ENCODE data around the gene SMARCA1.

SMARCA1 gene

DNA sequence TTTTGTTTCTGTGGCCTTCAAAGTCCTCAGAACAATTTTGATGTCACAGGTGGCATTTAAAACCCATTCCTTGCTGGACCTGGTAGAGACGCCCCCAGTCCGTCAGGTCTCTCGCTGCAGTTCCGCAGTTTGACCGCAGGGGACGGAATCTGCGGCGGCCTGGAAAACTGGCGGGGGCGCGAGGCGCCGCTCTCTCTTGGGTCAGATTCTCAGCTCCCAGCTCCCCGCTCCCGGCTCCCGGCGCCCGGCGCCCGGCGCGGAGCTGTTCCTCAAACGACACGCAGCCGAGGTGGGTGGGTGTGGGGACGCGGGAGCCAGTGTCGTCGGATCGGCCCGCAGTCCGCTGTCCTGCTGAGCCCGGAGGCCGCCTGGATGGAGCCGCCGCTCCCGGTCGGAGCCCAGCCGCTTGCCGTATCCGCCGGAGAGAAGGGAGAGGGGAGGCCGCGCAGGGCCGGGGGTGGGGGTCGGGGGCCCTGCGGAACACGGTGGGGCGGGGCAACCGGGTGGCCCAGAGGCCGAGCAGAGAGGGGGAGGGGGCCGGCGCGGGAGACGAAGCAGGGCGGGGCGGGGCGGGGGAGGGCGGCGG lies 16.9 kb upstream of the SMARCA1 start, which contains the start of gene OCRL:
Gene OCRL, plus strand, starts transcription at position 192 of the 586 bp plus-strand sequence. Its CDS starts 181 bp downstream, at position 373.
- H3K36me3 ChIP-seq (ENCODE audit: insufficient read depth, low read length) = no peaks in the 10 kb centered on the region
- no peak within 1 kb of the TSS for H3K27ac ChIP-seq (ENCODE audit: low read depth, low read length, poor library complexity, severe bottlenecking)
- H3K9ac ChIP-seq (ENCODE audit: low read length) = peak within 1 kb of the TSS; percentile 86
- H3K27me3 ChIP-seq (ENCODE audit: insufficient read depth, low read length) = no peaks in the 10 kb centered on the region
- peak within 1 kb of the TSS; percentile 88 for H3K4me2 ChIP-seq (ENCODE audit: low read length)
- no peak within 1 kb of the TSS for H2AFZ ChIP-seq (ENCODE audit: low read length)
- H4K20me1 ChIP-seq (ENCODE audit: insufficient read depth, low read length) = no peaks in the 10 kb centered on the region
- no peaks in the 10 kb centered on the region for H3K9me2 ChIP-seq (ENCODE audit: low read depth, low read length)
- no peaks in the 10 kb centered on the region for H3F3A ChIP-seq (ENCODE audit: insufficient read depth, low read length)
- no peak for TF ChIP-seq EZH2 (IDR thresholded peaks at IDR 0.05; ENCODE audit: borderline replicate concordance, low read length)
- TF ChIP-seq, protein P1, sequence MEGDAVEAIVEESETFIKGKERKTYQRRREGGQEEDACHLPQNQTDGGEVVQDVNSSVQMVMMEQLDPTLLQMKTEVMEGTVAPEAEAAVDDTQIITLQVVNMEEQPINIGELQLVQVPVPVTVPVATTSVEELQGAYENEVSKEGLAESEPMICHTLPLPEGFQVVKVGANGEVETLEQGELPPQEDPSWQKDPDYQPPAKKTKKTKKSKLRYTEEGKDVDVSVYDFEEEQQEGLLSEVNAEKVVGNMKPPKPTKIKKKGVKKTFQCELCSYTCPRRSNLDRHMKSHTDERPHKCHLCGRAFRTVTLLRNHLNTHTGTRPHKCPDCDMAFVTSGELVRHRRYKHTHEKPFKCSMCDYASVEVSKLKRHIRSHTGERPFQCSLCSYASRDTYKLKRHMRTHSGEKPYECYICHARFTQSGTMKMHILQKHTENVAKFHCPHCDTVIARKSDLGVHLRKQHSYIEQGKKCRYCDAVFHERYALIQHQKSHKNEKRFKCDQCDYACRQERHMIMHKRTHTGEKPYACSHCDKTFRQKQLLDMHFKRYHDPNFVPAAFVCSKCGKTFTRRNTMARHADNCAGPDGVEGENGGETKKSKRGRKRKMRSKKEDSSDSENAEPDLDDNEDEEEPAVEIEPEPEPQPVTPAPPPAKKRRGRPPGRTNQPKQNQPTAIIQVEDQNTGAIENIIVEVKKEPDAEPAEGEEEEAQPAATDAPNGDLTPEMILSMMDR (IDR thresholded peaks at IDR 0.05; ENCODE audit: low read length) = peak; percentile 58
- peak within 1 kb of the TSS; percentile 83 for H3K4me3 ChIP-seq (ENCODE audit: low read depth, low read length, poor library complexity, severe bottlenecking)
- no peaks in the 10 kb centered on the region for H3K9me3 ChIP-seq (ENCODE audit: low read length)
- no peaks in the 10 kb centered on the region for H3K79me2 ChIP-seq (ENCODE audit: insufficient read depth, low read length)
- H3K4me1 ChIP-seq (ENCODE audit: insufficient read depth, low read length, severe bottlenecking) = peaks cover 5% of the 10 kb centered on the region

DNA sequence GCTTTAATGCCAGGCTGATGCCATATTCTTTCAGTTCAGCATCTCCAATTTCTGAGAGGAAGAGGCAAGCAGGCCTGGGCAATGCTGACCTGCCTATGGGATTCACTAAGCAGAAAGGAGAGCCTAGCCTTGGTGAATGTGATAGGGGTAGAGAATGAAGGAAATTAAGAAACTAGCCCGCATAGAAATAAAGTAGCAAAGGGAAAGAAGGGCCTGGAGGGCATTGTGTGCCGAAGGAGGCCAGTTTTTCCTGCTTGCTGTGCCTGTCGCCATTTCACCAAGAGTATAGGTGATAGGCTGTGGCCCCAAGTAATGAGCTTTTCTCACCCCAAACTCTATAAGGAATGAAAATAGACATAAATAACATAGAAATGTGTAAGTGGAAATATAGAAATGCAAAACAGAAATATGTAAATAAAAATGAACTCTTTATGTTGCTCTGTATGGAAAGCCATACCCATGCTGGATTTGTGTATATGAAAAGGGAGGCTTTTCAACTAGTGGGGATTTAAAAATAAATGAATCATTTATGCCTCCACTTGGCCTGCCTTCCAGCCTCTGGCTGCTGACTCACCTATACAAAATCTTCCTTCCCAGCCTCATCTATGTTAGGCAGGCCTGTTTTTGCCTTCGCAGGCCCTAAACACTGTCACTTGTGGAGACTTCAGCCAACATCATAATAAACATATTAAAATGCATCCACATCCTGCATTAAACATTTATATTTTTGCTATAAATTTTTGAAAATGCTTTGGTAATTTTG lies 11.7 kb upstream of the SMARCA1 start:
- no peak overlapping the region for H2AFZ ChIP-seq (ENCODE audit: low read length)
- H3K27ac ChIP-seq (ENCODE audit: low read depth, low read length, poor library complexity, severe bottlenecking) = no peak overlapping the region
- no peaks in the 10 kb centered on the region for H3K36me3 ChIP-seq (ENCODE audit: insufficient read depth, low read length)
- H3K9ac ChIP-seq (ENCODE audit: low read length) = no peak overlapping the region
- no peaks in the 10 kb centered on the region for H3K79me2 ChIP-seq (ENCODE audit: insufficient read depth, low read length)
- no peak overlapping the region for H3K4me3 ChIP-seq (ENCODE audit: low read depth, low read length, poor library complexity, severe bottlenecking)
- no peaks in the 10 kb centered on the region for H3K9me3 ChIP-seq (ENCODE audit: low read length)
- no peak for TF ChIP-seq EZH2 (IDR thresholded peaks at IDR 0.05; ENCODE audit: borderline replicate concordance, low read length)
- TF ChIP-seq, protein P1 (IDR thresholded peaks at IDR 0.05; ENCODE audit: low read length) = no peak
- H3F3A ChIP-seq (ENCODE audit: insufficient read depth, low read length) = no peaks in the 10 kb centered on the region
- no peaks in the 10 kb centered on the region for H3K9me2 ChIP-seq (ENCODE audit: low read depth, low read length)
- H3K4me2 ChIP-seq (ENCODE audit: low read length) = no peak overlapping the region
- no peaks in the 10 kb centered on the region for H3K4me1 ChIP-seq (ENCODE audit: insufficient read depth, low read length, severe bottlenecking)
- H4K20me1 ChIP-seq (ENCODE audit: insufficient read depth, low read length) = no peaks in the 10 kb centered on the region
- no peaks in the 10 kb centered on the region for H3K27me3 ChIP-seq (ENCODE audit: insufficient read depth, low read length)

DNA sequence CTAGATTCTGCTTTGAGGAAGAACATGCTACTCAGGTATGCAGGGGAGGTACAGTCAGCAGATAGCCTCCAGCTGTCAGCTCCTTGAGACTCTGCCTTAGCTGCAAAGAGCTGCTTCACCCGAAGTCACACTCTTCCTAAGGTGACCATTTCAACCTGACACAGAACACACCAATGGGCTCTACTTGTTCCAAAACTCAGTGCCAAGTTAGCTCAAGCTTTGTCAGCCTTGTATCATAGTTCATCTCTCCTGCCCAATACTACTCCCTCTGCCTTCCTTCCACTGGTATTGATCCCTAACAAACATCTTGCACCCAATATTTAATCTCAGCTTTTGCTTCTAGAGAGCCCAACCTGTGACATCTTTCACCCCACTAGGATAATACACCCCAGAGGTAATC lies 7.8 kb upstream of the SMARCA1 start:
- H3K27ac ChIP-seq (ENCODE audit: low read depth, low read length, poor library complexity, severe bottlenecking) = no peak overlapping the region
- no peak for TF ChIP-seq EZH2 (IDR thresholded peaks at IDR 0.05; ENCODE audit: borderline replicate concordance, low read length)
- TF ChIP-seq, protein P1 (IDR thresholded peaks at IDR 0.05; ENCODE audit: low read length) = no peak

More for the DNA sequence above, 7.8 kb upstream of the SMARCA1 start:
- Histone ChIP-seq H3K27me3 (ENCODE audit: insufficient read depth, low read length) (no peaks in the 10 kb centered on the region), H3K4me2 (ENCODE audit: low read length) (no peak overlapping the region), H3K9me3 (ENCODE audit: low read length) (no peaks in the 10 kb centered on the region), H3K36me3 (ENCODE audit: insufficient read depth, low read length) (no peaks in the 10 kb centered on the region), H3K9me2 (ENCODE audit: low read depth, low read length) (no peaks in the 10 kb centered on the region), H4K20me1 (ENCODE audit: insufficient read depth, low read length) (no peaks in the 10 kb centered on the region), H2AFZ (ENCODE audit: low read length) (no peak overlapping the region), H3K9ac (ENCODE audit: low read length) (no peak overlapping the region), H3F3A (ENCODE audit: insufficient read depth, low read length) (no peaks in the 10 kb centered on the region), H3K4me1 (ENCODE audit: insufficient read depth, low read length, severe bottlenecking) (no peaks in the 10 kb centered on the region), H3K4me3 (ENCODE audit: low read depth, low read length, poor library complexity, severe bottlenecking) (no peak overlapping the region), H3K79me2 (ENCODE audit: insufficient read depth, low read length) (no peaks in the 10 kb centered on the region)
